Measurements from ENCODE around the gene CHCHD10. TPM values are rescaled to one million over a fixed set of nuclear protein-coding genes. Genes with fewer than 3 reads are reported as not detected.

CHCHD10 gene
- total RNA-seq, 1 donor from 2014 or later: 87.2 TPM

DNA sequence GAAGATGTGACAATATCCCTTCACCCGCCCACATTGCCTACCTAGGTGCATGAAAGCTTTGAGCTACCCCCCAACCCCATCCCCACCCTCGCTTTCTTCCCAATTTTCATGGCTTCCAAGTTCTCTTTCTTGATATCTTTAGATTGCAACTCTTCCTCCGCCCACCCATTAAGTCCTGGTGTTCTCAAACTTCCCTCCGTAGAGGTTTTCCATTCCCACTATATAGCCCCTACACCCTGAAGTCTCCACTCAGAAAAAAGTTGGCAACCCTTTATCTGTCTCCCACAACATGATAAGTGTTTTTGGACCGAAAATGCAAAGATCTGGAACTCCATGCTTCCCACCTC lies 17.4 kb downstream of the CHCHD10 start:
- TF ChIP-seq, protein P1, sequence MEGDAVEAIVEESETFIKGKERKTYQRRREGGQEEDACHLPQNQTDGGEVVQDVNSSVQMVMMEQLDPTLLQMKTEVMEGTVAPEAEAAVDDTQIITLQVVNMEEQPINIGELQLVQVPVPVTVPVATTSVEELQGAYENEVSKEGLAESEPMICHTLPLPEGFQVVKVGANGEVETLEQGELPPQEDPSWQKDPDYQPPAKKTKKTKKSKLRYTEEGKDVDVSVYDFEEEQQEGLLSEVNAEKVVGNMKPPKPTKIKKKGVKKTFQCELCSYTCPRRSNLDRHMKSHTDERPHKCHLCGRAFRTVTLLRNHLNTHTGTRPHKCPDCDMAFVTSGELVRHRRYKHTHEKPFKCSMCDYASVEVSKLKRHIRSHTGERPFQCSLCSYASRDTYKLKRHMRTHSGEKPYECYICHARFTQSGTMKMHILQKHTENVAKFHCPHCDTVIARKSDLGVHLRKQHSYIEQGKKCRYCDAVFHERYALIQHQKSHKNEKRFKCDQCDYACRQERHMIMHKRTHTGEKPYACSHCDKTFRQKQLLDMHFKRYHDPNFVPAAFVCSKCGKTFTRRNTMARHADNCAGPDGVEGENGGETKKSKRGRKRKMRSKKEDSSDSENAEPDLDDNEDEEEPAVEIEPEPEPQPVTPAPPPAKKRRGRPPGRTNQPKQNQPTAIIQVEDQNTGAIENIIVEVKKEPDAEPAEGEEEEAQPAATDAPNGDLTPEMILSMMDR (conservative IDR thresholded peaks at IDR 0.05): no peak
- no peaks in the 10 kb centered on the region for H3K27me3 Mint-ChIP-seq
- H3K4me3 Mint-ChIP-seq: peak overlapping the region; percentile 94
- peaks cover 23% of the 10 kb centered on the region for H3K4me1 Mint-ChIP-seq (ENCODE audit: unreplicated experiment)
- no peaks in the 10 kb centered on the region for H3K9me3 Mint-ChIP-seq
- no peak for DNase-seq (ENCODE audit: extremely low spot score, unreplicated experiment)
- H3K36me3 Mint-ChIP-seq: peaks cover 12% of the 10 kb centered on the region
- peak overlapping the region; percentile 91 for H3K27ac Mint-ChIP-seq

DNA sequence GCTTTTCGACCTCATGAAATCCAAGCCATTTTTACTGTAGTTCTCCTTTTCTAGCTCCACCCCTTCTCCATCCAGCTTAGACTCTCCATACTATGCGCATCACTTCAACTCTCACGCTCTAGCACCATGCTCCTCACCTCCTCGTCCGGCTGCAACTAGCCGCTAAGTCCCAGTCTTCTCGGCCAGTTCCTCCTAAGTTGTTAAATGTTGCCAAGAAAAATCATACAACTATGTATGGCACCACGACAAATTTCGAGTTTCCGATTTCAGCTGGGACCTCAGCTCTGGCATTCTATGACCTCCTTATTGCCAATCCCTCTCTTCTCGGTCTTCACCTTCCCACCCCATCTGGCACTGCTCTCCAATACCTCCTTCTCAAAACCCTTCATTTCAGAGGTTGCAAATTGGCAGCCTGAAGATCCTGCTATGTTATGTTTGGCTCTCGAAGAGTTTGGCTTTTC lies 17.9 kb downstream of the CHCHD10 start:
- DNase-seq (ENCODE audit: extremely low spot score, unreplicated experiment): no peak
- TF ChIP-seq, protein P1 (conservative IDR thresholded peaks at IDR 0.05): no peak
- Mint-ChIP-seq H3K4me3 (peak overlapping the region; percentile 94), H3K27ac (peak overlapping the region; percentile 91), H3K4me1 (ENCODE audit: unreplicated experiment) (peaks cover 20% of the 10 kb centered on the region), H3K27me3 (no peaks in the 10 kb centered on the region), H3K9me3 (no peaks in the 10 kb centered on the region), H3K36me3 (peaks cover 17% of the 10 kb centered on the region)

DNA sequence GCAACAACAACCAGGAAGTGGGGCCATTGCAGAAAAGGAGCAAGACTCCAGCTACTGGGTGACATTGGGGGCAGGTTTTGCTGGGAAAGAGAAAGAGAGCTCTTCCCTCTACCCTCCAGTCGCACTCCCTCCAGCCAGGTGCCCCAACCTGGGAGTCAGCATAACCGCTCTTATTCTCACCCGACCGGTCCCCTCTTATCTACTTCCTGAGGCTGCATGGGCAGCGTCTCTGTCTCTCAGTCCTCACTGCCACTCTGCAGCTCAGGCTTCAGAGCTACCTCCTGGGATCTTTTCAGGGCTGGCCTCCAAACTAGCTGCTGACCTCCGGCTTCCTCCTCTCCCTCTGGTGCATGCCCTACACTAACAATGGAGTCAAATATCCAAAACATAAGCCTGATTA lies 22.0 kb downstream of the CHCHD10 start:
- Mint-ChIP-seq H3K9me3 (no peaks in the 10 kb centered on the region), H3K4me3 (no peak overlapping the region), H3K36me3 (peaks cover 37% of the 10 kb centered on the region), H3K27me3 (no peaks in the 10 kb centered on the region), H3K27ac (no peak overlapping the region), H3K4me1 (ENCODE audit: unreplicated experiment) (peaks cover 20% of the 10 kb centered on the region)
- DNase-seq (ENCODE audit: extremely low spot score, unreplicated experiment): no peak
- TF ChIP-seq, protein P1 (conservative IDR thresholded peaks at IDR 0.05): no peak

DNA sequence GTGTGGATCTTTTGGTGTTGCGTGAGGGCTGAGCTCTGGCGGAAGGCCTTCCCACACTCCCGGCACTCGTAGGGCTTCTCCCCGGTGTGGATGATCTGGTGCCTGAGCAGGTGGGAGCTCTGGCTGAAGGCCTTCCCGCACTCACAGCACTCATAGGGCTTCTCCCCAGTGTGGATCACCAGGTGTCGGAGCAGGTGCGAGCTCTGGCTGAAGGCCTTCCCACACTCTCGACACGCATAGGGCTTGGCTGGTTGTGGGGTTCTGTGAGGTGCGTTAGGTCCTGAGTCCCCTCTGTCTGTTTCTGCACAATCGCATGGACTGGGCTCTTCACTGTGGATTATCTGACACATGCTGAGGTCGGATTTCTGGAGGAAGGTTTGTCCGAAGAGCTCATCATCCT lies 23.3 kb downstream of the CHCHD10 start:
- Mint-ChIP-seq H3K27ac (no peak overlapping the region), H3K4me3 (no peak overlapping the region), H3K27me3 (no peaks in the 10 kb centered on the region), H3K4me1 (ENCODE audit: unreplicated experiment) (peaks cover 8% of the 10 kb centered on the region), H3K36me3 (peaks cover 31% of the 10 kb centered on the region), H3K9me3 (no peaks in the 10 kb centered on the region)
- DNase-seq (ENCODE audit: extremely low spot score, unreplicated experiment): no peak
- TF ChIP-seq, protein P1 (conservative IDR thresholded peaks at IDR 0.05): no peak

DNA sequence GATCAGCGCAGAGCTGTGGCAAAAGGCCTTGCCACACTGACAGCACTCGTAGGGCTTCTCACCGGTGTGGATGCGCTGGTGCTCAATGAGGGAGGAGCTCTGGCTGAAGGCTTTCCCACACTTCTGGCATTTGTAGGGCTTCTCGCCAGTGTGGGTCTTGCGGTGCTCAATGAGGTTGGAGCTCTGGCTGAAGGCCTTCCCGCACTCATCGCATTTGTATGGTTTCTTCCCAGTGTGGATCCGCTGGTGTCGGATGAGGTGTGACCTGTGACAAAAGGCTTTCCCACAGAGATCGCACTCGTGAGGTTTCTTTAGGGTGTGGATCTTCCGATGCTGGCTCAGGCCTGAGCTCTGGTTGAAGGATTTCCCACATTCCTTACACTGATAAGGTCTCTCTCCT lies 23.8 kb downstream of the CHCHD10 start:
- H3K36me3 Mint-ChIP-seq: peaks cover 31% of the 10 kb centered on the region
- no peaks in the 10 kb centered on the region for H3K9me3 Mint-ChIP-seq
- DNase-seq (ENCODE audit: extremely low spot score, unreplicated experiment): no peak
- H3K4me3 Mint-ChIP-seq: no peak overlapping the region
- TF ChIP-seq, protein P1 (conservative IDR thresholded peaks at IDR 0.05): no peak
- H3K4me1 Mint-ChIP-seq (ENCODE audit: unreplicated experiment): peaks cover 8% of the 10 kb centered on the region
- no peaks in the 10 kb centered on the region for H3K27me3 Mint-ChIP-seq
- H3K27ac Mint-ChIP-seq: no peak overlapping the region

DNA sequence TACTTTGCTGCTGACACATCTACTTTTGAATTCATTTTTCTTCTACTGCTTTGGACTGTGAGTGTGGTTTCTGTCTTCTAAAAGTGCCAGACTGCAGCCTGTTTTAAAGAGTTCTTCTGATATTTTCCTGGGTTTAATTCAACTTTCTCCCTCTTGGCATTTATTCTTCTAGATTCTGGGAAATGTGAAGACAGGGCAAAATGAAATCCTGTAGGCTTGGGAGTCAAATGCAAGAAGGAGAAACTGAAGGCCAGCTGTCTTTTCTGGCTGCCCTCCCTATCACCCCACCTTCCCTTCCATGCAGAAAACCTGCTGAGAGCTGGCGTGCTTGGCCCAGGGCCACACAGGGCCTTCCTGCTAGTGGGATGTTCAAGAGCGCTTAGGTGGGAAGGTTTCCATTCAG lies 24.5 kb downstream of the CHCHD10 start:
- TF ChIP-seq, protein P1 (conservative IDR thresholded peaks at IDR 0.05): no peak
- no peak overlapping the region for H3K27ac Mint-ChIP-seq
- H3K36me3 Mint-ChIP-seq: peaks cover 31% of the 10 kb centered on the region
- DNase-seq (ENCODE audit: extremely low spot score, unreplicated experiment): no peak
- H3K9me3 Mint-ChIP-seq: no peaks in the 10 kb centered on the region
- no peaks in the 10 kb centered on the region for H3K27me3 Mint-ChIP-seq
- no peak overlapping the region for H3K4me3 Mint-ChIP-seq
- peaks cover 8% of the 10 kb centered on the region for H3K4me1 Mint-ChIP-seq (ENCODE audit: unreplicated experiment)

Data from type B pancreatic cell (in vitro differentiated cells).